GDM1 (cell line): ENCODE data around the gene NAALADL2.

ENCODE experiments used
- DNase-seq: peaks from one replicate; lab custom pipeline; 2025; lab: John Stamatoyannopoulos, UW

NAALADL2 gene

DNA sequence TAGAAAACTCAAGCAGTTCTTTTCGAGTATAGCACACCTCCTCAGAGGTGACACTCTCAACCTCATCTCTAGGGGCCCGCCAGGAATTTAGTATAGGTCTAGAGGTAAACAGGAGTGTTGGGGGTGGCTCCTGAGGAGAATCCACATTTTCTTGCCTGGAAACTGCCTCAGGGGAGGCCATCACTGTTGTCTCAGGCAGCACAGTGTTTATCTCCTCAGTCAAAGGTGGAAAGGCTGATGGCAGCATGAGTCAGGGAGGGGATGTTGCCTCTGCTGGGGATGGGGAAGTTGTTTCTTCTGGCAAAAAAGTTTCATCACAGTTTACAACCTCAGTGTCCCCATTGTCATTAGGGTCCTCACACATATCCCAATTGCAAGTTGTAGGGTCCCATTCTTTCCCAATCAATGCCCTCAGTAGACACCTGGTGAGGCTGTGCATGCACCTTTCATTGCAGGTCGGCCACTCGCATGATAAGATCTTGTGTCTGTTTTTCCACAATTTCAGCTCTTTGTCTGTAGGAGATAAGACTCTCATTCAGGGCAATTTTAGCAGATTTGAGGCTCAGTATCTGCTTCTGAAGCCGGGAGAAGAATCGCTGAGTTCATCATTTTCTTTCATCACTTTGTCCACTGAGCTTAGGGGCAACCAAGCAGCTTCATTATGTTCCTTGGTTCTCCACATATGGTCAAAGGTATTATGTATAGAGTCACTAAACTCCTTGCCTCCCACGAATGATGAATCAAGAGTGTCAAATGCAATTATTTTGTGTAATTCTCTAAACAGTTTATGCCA is 25.8 kb downstream of the NAALADL2 start:
- no peak for DNase-seq

GRCh38 chr3:174891524-174892203 is 32.5 kb downstream of the NAALADL2 start:
- no peak for DNase-seq

GRCh38 chr3:174907027-174907426 is 47.9 kb downstream of the NAALADL2 start:
- no peak for DNase-seq

DNA sequence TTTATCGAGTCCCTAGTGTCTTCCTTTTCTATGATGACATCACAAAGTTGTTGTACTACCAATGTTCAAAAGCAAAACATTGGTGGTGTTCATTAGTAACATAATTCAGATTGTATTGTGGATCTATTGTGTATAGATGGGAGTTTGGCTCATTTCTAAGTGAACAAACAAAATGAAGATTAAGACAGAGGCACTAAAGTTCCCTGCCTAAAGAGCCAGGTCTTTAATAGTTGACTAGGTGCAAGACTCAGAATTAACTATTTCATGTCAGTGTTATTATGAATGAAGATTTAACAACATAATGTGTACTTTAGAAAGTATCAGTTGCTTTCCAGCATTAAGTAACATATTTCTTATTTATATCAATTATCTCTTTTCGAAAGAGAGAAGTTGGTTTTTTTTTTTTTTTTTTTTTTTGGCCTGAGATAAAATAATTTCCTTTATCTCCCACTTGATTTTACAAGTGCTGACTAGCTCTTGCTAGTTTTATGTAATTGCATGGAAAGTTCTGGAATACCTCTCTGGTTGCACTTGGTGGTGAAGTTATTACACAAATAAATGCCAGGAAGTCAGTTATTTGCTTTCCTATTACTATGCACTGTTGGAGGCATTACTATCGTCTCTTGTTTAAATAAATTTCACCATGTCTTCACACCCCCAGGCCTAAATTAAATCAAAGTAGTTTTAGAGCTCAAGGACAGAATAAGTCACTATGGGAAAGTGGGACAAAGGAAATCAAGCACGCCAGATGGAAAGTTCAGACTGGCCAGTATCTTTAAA is 48.7 kb downstream of the NAALADL2 start:
- no peak for DNase-seq

DNA sequence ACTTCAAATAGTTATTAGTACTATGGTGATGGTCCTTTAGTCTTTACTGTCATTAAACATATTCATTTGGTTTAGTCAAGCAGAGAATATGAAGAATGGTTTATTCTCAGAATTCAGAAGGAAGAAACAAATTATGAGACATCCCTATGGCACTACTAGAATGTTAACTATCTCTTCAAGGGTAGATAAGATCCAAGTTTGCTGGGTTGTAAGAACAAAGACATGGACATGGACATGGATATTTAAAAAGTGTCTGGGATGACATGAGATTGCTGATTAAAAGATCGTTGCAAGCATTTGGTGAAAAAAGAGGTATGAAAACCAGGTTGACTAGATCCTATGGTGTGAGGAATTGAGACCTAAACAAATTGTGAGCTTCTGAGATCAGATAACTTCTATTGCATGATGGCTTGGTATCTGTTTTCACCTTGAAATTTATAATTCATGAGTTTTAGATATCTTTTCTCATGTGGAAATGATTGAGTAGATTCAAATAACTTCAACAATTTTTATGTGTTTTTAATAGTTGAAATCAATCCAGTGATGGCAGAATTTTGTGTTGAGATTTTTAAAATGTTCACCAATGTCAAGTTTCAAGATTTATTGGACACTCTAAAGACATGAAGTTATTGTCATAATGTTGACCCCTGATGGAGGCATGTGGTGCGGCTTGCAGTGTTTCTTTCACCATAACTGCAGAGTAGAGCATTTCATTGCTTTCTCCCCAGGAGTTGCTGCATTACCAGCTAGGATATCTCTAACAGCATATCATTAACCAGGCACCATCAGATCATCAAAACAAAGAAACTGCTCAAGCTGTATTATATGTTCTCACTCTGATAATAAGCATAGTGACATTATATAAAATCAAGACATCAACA is 72.6 kb downstream of the NAALADL2 start:
- DNase-seq: no peak

- no peak for DNase-seq
These were observed 77.5 kb downstream of the NAALADL2 start for GRCh38 chr3:174936590-174936989.

- DNase-seq: no peak
These were observed 78.3 kb downstream of the NAALADL2 start for GRCh38 chr3:174937478-174937877.

DNA sequence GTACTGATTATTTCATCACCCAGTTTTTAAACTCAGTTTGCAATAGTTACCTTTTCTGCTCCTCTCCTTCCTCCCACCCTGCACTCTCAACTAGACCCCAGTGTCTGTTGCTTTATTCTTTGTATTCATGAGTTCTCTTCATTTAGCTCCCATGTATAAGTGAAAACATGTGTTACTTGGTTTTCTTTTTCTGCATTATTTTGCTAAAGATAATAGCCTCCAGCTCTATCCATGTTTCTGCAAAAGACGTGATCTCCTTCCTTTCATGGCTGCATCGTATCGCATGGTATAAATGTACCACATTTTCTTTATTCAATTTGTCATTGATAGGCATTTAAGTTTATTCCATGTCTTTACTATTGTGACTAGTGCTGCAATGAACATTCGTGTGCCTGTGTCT is 79.0 kb downstream of the NAALADL2 start:
- DNase-seq: no peak

DNA sequence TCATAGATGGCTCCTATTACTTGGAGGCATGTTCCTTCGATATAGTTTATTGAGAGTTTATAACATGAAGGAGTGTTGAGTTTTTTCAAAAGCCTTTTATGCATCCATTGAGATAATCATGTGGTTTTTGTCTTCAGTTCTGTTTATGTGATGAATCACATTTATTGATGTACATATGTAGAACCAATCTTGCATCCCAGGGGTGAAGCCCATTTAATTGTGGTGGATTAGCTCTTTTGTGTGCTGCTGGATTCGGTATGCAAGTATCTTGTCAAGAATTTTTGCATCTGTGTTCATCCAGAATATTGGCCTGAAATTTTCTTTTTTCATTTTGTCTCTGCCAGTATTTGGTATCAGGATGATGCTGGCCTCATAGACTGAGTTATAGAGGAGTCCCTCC is 81.0 kb downstream of the NAALADL2 start:
- no peak for DNase-seq

DNA sequence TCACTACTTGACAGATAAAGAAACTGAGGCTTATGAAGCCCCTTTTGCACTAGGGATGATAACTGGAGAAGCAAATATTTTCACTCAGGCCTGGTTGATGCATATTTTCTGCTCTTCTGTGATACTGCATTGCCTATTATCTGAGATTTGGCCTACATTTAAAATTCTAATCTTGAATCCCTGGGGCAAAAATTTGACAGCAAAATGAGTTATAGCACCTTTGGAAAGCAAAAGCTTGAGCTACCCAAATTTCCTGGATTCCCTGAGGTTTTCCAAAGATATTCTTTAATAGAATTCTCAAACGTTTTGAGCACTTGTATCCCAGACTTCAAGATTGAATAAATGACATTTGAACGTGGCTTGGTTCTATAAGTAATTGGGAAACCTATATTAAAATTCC is 86.1 kb downstream of the NAALADL2 start:
- DNase-seq: no peak

DNA sequence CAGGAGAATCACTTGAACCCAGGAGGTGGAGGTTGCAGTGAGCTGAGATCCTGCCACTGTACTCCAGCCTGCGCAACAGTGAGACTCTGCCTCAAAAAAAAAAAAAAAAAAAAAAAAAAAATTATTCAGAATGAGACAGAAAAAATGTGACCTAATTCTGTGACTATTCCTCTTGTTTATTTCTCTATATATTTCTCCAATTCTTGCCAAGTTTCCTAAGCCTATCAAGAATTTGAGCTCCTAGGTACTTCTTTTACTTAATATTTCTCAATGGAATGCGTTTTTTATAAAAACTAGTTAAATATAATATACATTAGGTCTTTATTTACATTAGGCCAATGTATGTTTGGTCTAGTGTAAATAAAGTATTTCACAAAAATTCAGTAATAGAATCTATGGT is 86.8 kb downstream of the NAALADL2 start:
- no peak for DNase-seq

GRCh38 chr3:174949523-174949922 is 90.4 kb downstream of the NAALADL2 start:
- no peak for DNase-seq

GRCh38 chr3:174951034-174951433 is 91.9 kb downstream of the NAALADL2 start:
- DNase-seq: no peak

- DNase-seq: no peak
These were observed 92.4 kb downstream of the NAALADL2 start for GRCh38 chr3:174951498-174952005.

DNA sequence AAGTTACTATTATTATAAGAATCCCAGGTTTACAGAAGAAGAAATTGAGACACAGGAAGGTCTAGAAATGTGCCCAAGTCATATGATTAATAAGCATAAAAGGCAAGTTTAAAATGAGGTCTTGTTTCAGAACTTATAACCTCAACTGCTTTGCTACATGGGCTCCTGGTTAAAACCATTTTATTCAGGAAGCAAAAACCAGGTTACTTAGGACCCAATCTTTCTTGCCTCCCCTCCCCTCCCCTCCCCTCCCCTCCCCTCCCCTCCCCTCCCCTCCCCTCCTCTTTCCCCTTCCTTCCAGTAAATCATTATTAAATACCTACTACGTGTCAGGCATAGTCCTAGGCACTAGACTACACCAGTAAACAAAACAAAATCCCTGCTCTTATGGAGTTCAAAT is 93.9 kb downstream of the NAALADL2 start:
- DNase-seq: no peak

- no peak for DNase-seq
These were observed 96.4 kb downstream of the NAALADL2 start for GRCh38 chr3:174955513-174956016.

DNA sequence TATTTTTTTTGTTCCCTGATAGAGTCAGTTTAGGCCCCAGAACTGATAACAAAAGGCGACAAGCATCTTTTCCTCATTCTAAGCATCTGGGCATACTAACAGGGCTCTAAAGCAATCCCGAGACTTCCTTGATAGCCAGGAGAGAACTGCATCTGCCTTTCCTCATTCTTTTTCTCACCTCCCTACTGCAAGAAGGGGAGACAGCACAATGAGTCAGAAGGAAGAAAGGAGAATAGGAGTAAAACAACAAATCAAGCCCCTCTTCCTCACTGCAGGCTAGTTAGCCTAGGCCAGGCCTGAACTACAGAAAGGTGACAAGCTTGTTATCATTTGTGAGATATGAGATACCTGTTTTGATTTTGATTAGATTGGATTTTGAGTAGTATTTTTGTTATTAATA is 97.9 kb downstream of the NAALADL2 start:
- DNase-seq: no peak

DNA sequence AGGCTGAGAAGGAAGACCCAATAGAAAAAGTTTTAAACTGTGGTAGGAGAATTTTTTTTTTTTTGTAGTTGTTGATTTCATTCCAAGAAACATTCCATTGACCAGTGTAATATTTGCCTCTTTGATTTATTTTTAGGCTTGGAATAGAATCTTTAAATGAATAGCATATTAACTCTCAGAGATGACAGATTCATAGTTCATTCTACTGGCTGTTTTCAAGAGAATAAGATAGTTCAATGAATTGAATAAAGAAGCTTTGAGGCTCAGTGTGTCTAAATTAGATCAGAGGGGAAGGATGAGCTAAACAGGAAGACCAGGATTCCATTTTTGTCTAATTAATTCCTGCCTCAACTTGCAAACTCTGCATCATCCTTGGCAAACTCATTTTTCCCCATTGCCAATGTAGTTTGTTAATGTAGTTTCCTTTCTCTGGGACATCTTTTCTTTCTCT is 98.4 kb downstream of the NAALADL2 start:
- no peak for DNase-seq

- no peak for DNase-seq
These were observed 99.7 kb downstream of the NAALADL2 start for GRCh38 chr3:174958671-174959328.

- no peak for DNase-seq
These were observed 100.5 kb downstream of the NAALADL2 start for GRCh38 chr3:174959556-174960065.

GRCh38 chr3:174960898-174961297 is 101.8 kb downstream of the NAALADL2 start:
- DNase-seq: no peak
